ENCODE data around the gene EIF6. TPM values are rescaled to one million over a fixed set of nuclear protein-coding genes. Genes with fewer than 3 reads are reported as not detected.

Gene EIF6
- polyA plus RNA-seq, 1 donor from 2014 or later, result 143 TPM

- Histone ChIP-seq H3K36me3 (ENCODE audit: insufficient read depth, low read length) (no peaks in the 10 kb centered on the region), H3K9me3 (ENCODE audit: low read length) (no peaks in the 10 kb centered on the region), H3K27me3 (ENCODE audit: insufficient read depth, low read depth, low read length) (no peaks in the 10 kb centered on the region), H3F3A (ENCODE audit: insufficient read depth, low read length, poor library complexity, severe bottlenecking) (no peaks in the 10 kb centered on the region), H2AFZ (ENCODE audit: low read depth, low read length) (no peak overlapping the region), H3K4me3 (ENCODE audit: low read length) (no peak overlapping the region), H3K9ac (ENCODE audit: low read length) (no peak overlapping the region), H3K79me2 (replicated peaks; ENCODE audit: insufficient read depth, low read length) (no peaks in the 10 kb centered on the region), H3K4me2 (ENCODE audit: low read length) (no peak overlapping the region), H3K27ac (ENCODE audit: low read length) (no peak overlapping the region), H4K20me1 (ENCODE audit: insufficient read depth) (no peaks in the 10 kb centered on the region), H3K9me2 (ENCODE audit: insufficient read depth, low read length) (no peaks in the 10 kb centered on the region)
- TF ChIP-seq RAD21 (conservative IDR thresholded peaks at IDR 0.05) (no peak), SMC3 (conservative IDR thresholded peaks at IDR 0.05; ENCODE audit: poor library complexity) (no peak), TAF1 (IDR thresholded peaks at IDR 0.05; ENCODE audit: low read depth) (no peak), MXI1 (conservative IDR thresholded peaks at IDR 0.05; ENCODE audit: poor library complexity, severe bottlenecking) (no peak), CTCF (IDR thresholded peaks at IDR 0.05; ENCODE audit: poor library complexity, severe bottlenecking) (no peak), EP300 (conservative IDR thresholded peaks at IDR 0.05; ENCODE audit: poor library complexity, severe bottlenecking) (no peak), POLR2AphosphoS5 (IDR thresholded peaks at IDR 0.05) (no peak), REST (IDR thresholded peaks at IDR 0.05; ENCODE audit: borderline replicate concordance) (no peak), EZH2 (IDR thresholded peaks at IDR 0.05; ENCODE audit: borderline replicate concordance, insufficient read depth, low read length, poor library complexity, severe bottlenecking) (no peak)
Measured at GRCh38 chr20:35298264-35298663, 13.7 kb upstream of the EIF6 start.

- no peaks in the 10 kb centered on the region for H3K79me2 ChIP-seq (replicated peaks; ENCODE audit: insufficient read depth, low read length)
- no peaks in the 10 kb centered on the region for H3K36me3 ChIP-seq (ENCODE audit: insufficient read depth, low read length)
- no peaks in the 10 kb centered on the region for H3K27me3 ChIP-seq (ENCODE audit: insufficient read depth, low read depth, low read length)
- no peak for TF ChIP-seq EZH2 (IDR thresholded peaks at IDR 0.05; ENCODE audit: borderline replicate concordance, insufficient read depth, low read length, poor library complexity, severe bottlenecking)
- no peak for TF ChIP-seq TAF1 (IDR thresholded peaks at IDR 0.05; ENCODE audit: low read depth)
- TF ChIP-seq RAD21 (conservative IDR thresholded peaks at IDR 0.05), result no peak
- no peak for TF ChIP-seq POLR2AphosphoS5 (IDR thresholded peaks at IDR 0.05)
- TF ChIP-seq CTCF (IDR thresholded peaks at IDR 0.05; ENCODE audit: poor library complexity, severe bottlenecking), result no peak
- no peak for TF ChIP-seq SMC3 (conservative IDR thresholded peaks at IDR 0.05; ENCODE audit: poor library complexity)
- TF ChIP-seq EP300 (conservative IDR thresholded peaks at IDR 0.05; ENCODE audit: poor library complexity, severe bottlenecking), result no peak
- H4K20me1 ChIP-seq (ENCODE audit: insufficient read depth), result no peaks in the 10 kb centered on the region
- no peak overlapping the region for H3K9ac ChIP-seq (ENCODE audit: low read length)
- no peak overlapping the region for H3K27ac ChIP-seq (ENCODE audit: low read length)
- H3K4me2 ChIP-seq (ENCODE audit: low read length), result no peak overlapping the region
- H3F3A ChIP-seq (ENCODE audit: insufficient read depth, low read length, poor library complexity, severe bottlenecking), result no peaks in the 10 kb centered on the region
- no peak overlapping the region for H3K4me3 ChIP-seq (ENCODE audit: low read length)
- no peaks in the 10 kb centered on the region for H3K9me2 ChIP-seq (ENCODE audit: insufficient read depth, low read length)
- H2AFZ ChIP-seq (ENCODE audit: low read depth, low read length), result no peak overlapping the region
- H3K9me3 ChIP-seq (ENCODE audit: low read length), result no peaks in the 10 kb centered on the region
Measured at GRCh38 chr20:35297740-35298139, 13.2 kb upstream of the EIF6 start.

All from neural cell (in vitro differentiated cells).